Progenitor cell of endocrine pancreas (in vitro differentiated cells): ENCODE results near the gene PAPPA. TPM values are rescaled to one million over a fixed set of nuclear protein-coding genes. Genes with fewer than 3 reads are reported as not detected.

Source experiments
- DNase-seq: peaks from one replicate; pipeline ENCODE4 v3.0.0; 2021; ENCODE audit warnings: low spot score; ENCODE audit not compliant: unreplicated experiment
- H3K27ac Mint-ChIP-seq: 2 replicates; pipeline ENCODE4 v1.8.0; 2021; ENCODE audit warnings: mild to moderate bottlenecking, moderate library complexity, mixed read lengths
- H3K27me3 Mint-ChIP-seq: 2 replicates; pipeline ENCODE4 v1.8.0; 2021; ENCODE audit warnings: mixed read lengths
- H3K36me3 Mint-ChIP-seq: 2 replicates; pipeline ENCODE4 v1.8.0; 2022; ENCODE audit warnings: mixed read lengths; ENCODE audit not compliant: insufficient read depth
- H3K4me1 Mint-ChIP-seq: 2 replicates; pipeline ENCODE4 v1.8.0; 2021; ENCODE audit warnings: low read depth, mixed read lengths
- H3K4me3 Mint-ChIP-seq: 2 replicates; pipeline ENCODE4 v1.8.0; 2021; ENCODE audit warnings: low read depth, mild to moderate bottlenecking, moderate library complexity, mixed read lengths
- H3K9me3 Mint-ChIP-seq: 2 replicates; pipeline ENCODE4 v1.8.0; 2021; ENCODE audit warnings: low read depth, mixed read lengths
- total RNA-seq: library from RNA; stranded (reverse); gene quantifications from 2 replicates; pipeline ENCODE4 v1.2.1, GENCODE V29; 2021
- TF ChIP-seq, protein P1 (sequence below): fragments of 200-600 bp; sonication (generic); IDR thresholded peaks from one replicate; pipeline ENCODE4 v1.5.0; 2021; ENCODE audit warnings: antibody characterized with exemption, mild to moderate bottlenecking; ENCODE audit not compliant: unreplicated experiment

PAPPA gene
- total RNA-seq, 1 donor from 2014 or later: 0.36 TPM

DNA sequence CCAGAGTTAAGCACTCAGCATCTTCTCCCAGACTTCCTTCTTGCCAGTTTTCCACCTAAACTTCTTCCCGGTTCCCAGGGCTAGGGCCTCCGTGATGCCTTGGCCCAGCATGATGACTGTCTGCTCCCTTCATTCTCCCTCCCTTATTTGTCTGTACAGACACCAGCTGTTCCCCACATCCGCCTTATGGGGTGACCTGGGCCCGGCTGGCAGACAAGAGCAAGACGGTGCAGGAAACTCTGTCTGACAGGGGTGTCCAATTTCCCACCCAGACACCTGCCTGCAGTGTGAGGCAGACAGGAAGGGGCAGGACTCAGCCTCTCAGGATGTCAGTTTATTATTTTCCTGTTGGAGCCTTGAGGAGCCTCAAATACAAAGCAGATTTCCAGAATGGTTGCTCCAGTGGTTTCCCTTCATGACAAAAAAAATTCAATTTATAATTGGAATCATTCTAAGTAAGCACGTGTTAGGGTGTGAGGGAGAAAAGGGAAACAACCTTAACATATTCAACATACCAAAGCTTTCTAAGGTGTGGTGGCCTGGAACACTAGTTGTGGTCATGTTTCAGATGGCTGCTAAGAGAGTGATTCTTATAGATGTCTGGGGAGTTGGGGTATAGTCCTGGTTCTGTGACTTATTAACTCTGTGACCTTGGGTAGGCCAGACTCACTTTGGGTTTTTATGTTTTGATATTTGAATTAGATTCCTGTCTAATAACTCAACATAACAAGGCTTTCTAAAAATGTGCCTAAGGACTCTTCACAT is 234.5 kb downstream of the PAPPA start:
- Mint-ChIP-seq H3K4me3 (no peak overlapping the region), H3K4me1 (no peaks in the 10 kb centered on the region), H3K27ac (no peak overlapping the region), H3K27me3 (no peaks in the 10 kb centered on the region), H3K36me3 (no peaks in the 10 kb centered on the region), H3K9me3 (no peaks in the 10 kb centered on the region)
- TF ChIP-seq, protein P1, sequence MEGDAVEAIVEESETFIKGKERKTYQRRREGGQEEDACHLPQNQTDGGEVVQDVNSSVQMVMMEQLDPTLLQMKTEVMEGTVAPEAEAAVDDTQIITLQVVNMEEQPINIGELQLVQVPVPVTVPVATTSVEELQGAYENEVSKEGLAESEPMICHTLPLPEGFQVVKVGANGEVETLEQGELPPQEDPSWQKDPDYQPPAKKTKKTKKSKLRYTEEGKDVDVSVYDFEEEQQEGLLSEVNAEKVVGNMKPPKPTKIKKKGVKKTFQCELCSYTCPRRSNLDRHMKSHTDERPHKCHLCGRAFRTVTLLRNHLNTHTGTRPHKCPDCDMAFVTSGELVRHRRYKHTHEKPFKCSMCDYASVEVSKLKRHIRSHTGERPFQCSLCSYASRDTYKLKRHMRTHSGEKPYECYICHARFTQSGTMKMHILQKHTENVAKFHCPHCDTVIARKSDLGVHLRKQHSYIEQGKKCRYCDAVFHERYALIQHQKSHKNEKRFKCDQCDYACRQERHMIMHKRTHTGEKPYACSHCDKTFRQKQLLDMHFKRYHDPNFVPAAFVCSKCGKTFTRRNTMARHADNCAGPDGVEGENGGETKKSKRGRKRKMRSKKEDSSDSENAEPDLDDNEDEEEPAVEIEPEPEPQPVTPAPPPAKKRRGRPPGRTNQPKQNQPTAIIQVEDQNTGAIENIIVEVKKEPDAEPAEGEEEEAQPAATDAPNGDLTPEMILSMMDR: no peak
- no peak for DNase-seq

DNA sequence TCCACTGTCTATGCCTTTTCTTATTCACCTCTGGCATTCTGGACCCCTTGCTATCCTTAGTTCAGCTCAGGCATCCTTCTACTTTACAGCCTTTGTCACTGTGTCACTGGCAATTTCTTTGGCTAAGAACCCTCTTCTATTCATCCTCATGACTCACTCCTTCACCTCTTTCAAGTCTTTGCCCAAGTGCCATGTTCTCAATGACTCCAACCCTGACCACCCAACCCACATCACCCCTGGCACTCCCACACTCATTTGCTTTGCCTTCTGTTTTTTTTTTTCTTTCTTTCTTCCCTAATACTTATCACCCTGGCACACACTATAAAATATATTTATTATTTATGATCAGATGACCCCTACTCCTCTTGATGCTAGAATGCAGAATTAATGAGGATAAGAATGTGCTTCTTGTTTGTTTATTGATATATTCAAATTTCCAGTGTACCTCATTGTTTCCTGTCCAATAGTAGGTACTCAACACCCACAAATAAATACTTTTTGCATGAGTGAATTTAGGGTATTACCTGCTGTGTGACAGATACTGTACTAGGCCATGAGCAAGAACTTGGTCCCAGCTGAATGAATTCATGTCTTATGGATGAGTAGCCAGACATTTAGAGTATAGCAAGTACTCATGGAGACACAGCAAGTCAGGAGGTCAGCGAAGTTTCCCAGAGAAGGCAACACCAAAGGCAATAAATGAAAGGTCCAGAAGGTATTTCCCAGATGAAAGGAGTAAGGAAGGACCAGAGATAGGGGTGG is 236.1 kb downstream of the PAPPA start:
- H3K4me1 Mint-ChIP-seq: no peaks in the 10 kb centered on the region

DNA sequence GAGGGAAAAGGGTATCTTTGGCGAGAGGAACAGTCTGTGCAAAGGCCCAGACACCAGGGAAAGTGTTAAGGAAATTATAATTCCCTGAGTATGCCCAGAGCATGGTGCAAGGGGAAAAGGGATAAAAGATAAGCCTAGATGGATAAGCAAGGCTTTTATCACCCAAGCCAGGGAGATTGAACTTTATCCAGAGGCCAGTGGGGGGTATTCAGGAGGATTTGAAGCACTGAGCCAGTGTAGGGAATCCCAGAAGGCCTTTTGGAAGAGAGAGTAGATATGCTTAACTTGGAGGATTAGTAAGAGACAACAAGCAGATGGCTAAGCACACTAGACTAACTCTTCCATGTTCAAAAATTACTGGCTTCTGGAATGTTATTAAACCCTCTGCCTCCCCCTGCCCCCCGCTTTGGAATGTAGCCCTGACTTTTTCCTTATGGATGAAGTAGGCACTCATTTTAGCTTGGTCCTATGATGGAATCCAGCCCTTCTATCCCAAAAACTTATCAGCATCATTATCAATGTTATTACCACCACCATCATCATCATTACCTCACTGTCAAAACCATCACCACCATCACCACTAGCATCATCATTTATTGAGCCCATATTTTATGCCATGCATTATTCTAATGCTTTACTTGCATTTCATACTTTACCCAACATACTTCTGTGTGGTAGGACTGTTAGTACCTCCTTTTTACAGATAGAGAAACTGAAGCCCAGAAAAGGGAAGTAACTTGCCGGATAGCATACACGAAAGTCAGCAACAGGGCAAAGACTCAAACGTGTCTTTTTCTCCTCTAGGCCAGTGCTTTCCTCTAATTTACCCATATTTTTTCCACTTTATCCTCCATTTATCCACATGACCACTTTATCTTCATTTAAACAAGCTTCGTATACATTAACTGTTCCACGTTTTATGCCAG is 237.0 kb downstream of the PAPPA start:
- no peaks in the 10 kb centered on the region for H3K9me3 Mint-ChIP-seq
- H3K27ac Mint-ChIP-seq: no peak overlapping the region
- H3K36me3 Mint-ChIP-seq: peaks cover 1% of the 10 kb centered on the region
- DNase-seq: no peak
- TF ChIP-seq, protein P1: no peak
- no peaks in the 10 kb centered on the region for H3K4me1 Mint-ChIP-seq
- H3K4me3 Mint-ChIP-seq: no peak overlapping the region
- H3K27me3 Mint-ChIP-seq: no peaks in the 10 kb centered on the region

More for the DNA sequence above, 236.1 kb downstream of the PAPPA start:
- no peak overlapping the region for H3K4me3 Mint-ChIP-seq
- H3K27me3 Mint-ChIP-seq: no peaks in the 10 kb centered on the region
- H3K27ac Mint-ChIP-seq: no peak overlapping the region
- H3K36me3 Mint-ChIP-seq: peaks cover 1% of the 10 kb centered on the region
- DNase-seq: no peak
- TF ChIP-seq, protein P1: no peak
- H3K9me3 Mint-ChIP-seq: no peaks in the 10 kb centered on the region

GRCh38 chr9:116391306-116391900 is 237.8 kb downstream of the PAPPA start:
- no peaks in the 10 kb centered on the region for H3K9me3 Mint-ChIP-seq

More at GRCh38 chr9:116391306-116391900, 237.8 kb downstream of the PAPPA start:
- Mint-ChIP-seq H3K4me1 (no peaks in the 10 kb centered on the region), H3K4me3 (no peak overlapping the region), H3K36me3 (peaks cover 1% of the 10 kb centered on the region), H3K27me3 (no peaks in the 10 kb centered on the region), H3K27ac (no peak overlapping the region)
- TF ChIP-seq, protein P1: no peak
- DNase-seq: no peak
